HG03280 (cell line): ENCODE results near the gene MAP3K7CL.
A peak's percentile ranks its signal among the peaks of the same experiment; 100 is the strongest.
"Not testable (repeated sequence)": the region's sequence is repeated elsewhere in the genome, so short reads cannot be mapped to it uniquely, and the experiment has no call there.

ENCODE experiments used
- ATAC-seq: cut with Tn5 transposase; IDR thresholded peaks from one replicate; pipeline ENCODE4 v1.9.1; 2021; ENCODE audit warnings: mild to moderate bottlenecking, moderate library complexity; ENCODE audit not compliant: unreplicated experiment

Gene MAP3K7CL

DNA sequence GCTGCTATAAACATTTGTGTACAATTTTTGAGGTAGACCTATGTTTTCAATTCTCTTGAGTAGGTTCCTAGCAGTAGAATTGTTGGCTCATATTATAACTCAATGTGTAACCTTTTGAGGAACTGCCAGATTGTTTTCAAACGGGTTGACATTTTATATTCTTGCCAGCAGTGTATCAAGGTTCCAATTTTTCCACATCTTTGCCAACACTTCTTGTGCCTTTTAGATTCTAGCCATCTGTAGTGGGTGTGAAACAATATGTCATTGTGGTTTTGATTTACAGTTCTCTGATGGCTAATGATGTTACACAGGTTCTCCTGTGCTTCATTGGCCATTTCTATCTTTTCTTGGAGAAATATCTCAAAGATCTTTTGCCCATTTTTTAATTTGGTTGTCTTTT is 36.4 kb downstream of the MAP3K7CL start:
- no peak for ATAC-seq

DNA sequence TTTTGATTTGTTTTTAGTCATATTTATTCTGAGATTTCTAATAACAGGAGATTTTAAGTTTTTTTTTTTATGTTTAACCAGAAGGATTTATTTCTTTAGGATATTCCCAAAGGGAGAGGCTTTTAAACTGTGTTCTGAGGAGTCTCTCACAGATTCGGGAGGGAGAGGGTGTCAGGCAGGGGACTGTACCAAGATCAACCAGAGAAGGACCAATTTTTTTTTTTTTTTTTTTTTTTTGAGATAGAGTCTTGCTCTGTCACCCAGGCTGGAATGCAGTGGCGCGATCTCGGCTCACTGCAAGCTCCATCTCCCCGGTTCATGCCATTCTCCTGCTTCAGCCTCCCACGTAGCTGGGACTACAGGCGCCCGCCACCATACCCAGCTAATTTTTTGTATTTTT is 37.0 kb downstream of the MAP3K7CL start:
- not testable (repeated sequence) for ATAC-seq

DNA sequence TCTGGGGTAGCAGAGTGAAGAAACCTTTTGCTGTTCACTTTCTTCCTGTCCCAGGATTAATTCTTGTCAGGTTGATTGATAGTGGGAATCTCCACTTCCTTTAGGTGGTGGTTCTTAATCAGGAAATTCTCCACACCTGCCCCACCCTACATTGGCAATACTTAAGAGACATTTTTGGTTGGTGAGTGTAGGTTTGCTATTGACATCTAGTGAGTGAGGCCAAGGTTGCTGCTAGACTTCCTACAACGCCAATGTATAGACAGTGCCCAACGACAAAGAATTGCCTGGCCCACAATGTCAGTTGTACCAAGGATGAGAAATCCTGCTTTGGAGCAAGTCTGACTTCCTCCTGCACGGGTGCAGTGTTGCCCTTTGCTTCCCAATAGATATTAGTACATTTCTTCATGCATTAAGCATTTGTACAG is 38.5 kb downstream of the MAP3K7CL start:
- no peak for ATAC-seq

DNA sequence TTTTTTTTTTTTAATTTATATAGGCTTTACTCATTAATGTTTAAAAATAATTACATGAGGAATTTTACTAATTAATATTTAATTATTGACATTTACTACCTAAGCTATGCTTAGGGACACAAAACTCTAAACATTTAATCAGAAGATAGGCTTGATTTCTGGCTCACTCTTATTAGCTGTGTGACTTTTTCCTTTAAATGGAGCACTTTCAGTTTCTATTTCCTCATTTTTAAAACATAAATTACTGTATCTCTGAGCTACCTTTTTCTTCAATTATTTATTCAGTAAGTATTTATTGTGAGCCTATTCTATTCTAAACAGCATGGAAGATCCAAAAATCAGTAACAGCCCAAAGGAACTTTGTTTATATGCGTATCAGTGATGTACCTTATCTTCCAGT is 40.5 kb downstream of the MAP3K7CL start:
- no peak for ATAC-seq

DNA sequence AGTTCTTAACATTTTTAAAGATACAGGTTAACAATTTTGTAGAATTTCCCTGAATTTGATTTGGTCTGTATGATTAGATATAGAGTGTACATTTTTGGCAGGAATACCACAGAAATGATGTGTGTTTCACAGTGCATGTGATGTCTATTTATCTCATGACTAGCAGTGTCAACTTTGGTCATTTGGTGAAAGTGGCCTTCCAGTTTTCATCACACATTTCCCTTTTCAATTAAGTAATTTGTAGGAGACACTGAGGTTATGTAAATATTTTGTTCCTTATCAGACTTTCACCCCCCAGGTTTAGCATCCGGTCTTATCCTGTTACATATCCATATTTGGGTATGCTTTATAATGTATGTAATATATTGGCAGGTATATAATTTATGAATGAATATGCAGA is 41.8 kb downstream of the MAP3K7CL start:
- ATAC-seq = no peak

DNA sequence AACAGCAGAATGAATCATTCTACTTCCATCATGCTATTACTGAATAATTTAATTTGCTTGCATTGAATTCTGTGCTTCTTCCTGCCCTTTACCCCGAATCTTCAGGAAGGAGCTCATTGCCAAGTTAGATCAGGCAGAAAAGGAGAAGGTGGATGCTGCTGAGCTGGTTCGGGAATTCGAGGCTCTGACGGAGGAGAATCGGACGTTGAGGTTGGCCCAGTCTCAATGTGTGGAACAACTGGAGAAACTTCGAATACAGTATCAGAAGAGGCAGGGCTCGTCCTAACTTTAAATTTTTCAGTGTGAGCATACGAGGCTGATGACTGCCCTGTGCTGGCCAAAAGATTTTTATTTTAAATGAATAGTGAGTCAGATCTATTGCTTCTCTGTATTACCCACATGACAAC is 44.2 kb downstream of the MAP3K7CL start:
- ATAC-seq = no peak

DNA sequence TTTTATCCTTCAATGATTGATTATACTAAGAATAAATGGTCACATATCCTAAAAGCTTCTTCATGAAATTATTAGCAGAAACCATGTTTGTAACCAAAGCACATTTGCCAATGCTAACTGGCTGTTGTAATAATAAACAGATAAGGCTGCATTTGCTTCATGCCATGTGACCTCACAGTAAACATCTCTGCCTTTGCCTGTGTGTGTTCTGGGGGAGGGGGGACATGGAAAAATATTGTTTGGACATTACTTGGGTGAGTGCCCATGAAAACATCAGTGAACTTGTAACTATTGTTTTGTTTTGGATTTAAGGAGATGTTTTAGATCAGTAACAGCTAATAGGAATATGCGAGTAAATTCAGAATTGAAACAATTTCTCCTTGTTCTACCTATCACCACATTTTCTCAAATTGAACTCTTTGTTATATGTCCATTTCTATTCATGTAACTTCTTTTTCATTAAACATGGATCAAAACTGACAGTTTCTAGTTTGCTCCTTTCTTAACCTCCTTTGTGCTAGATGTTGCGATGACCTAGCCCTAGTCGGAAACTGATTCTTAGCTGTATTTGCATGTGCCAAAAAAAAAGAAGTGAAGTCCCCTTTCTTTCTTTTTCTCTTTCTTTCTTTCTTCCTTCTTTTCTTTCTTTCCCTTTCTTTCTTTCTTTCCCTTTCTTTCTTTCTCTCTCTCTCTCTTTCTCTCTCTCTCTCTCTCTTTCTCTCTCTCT is 45.1 kb downstream of the MAP3K7CL start:
- ATAC-seq = no peak

DNA sequence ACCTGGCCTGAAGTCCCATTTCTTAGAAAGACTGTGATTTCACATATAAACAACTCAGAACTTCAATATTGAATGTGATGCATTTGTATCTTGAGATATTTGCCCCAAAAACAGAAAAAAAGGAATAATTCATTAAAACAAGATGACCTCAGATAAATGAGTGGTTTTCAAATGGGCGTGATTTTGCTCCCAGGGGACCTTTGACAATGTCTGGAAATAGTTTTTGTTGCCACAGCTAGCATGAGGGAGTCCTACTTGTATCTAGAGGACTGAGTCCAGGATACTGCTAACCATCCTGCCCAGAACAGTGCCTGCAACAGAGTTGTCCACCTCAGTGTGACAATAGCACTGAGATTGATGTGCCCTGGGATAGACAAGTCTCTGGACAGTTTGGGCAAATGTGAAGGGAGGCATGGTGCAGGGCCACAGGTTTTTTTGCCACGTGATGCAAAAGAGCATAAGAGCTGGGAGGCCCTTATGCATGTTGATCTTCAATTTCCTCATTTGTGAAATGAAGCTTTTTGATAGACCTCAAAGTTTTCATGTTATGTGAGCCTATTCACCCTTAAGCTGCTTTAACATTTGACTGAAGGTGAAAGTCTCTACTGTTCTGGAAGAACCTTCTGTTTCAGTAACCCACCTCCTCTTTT is 46.2 kb downstream of the MAP3K7CL start:
- ATAC-seq = no peak

DNA sequence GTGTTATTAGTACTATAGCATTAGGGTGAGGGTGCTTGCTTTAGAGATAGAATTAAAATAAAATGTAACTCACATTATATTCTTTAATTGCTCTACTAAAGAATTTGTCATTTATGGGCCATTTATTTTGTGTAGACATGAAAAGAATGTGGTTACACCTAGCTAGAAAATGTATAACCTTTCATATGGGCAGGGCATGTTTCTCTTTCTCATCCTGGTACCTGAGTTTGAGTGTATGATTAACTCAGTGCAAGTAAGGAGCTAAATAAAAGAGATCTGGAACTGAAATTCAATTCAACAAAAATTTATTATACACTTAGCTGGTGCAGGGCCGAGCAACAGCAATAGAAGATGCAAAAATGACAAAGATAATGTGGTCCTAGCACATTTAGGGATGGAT is 47.4 kb downstream of the MAP3K7CL start:
- ATAC-seq = no peak

DNA sequence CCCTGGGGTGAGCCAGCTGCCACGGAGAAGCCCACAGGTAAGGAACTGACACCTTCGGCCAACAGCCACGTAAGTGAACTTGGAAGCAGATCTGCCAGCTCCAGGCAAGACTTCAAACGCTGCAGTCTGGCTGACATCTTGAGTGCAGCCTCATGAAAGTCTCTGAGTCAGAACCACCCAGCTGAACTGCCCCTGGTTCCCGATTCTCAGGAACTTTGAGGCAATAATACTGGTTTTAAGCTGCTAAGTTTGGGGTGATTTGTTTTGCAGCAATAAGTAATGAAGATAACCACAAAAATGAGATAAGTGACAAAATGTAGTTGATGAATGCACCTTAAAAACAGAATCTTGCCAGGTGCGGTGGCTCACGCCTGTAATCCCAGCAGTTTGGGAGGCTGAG is 48.5 kb downstream of the MAP3K7CL start:
- no peak for ATAC-seq

DNA sequence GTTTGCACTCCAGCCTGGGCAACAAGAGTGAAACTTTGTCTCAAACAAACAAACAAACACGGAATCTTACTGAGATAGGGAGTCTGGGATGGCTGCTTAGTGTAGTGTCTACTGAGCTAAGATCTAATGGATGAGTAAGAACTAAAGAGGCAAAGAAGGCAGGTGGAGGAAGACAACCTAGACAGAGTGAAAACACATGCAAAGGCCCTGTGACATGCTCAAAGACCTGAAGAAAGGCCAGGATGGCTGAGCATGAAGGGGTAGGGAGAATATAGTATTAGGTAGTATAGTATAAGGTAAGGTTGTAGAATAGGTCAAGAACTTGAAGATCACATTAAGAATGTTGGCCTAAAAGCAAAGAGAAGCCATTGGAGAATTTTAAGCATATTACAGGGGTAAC is 49.1 kb downstream of the MAP3K7CL start:
- no peak for ATAC-seq

DNA sequence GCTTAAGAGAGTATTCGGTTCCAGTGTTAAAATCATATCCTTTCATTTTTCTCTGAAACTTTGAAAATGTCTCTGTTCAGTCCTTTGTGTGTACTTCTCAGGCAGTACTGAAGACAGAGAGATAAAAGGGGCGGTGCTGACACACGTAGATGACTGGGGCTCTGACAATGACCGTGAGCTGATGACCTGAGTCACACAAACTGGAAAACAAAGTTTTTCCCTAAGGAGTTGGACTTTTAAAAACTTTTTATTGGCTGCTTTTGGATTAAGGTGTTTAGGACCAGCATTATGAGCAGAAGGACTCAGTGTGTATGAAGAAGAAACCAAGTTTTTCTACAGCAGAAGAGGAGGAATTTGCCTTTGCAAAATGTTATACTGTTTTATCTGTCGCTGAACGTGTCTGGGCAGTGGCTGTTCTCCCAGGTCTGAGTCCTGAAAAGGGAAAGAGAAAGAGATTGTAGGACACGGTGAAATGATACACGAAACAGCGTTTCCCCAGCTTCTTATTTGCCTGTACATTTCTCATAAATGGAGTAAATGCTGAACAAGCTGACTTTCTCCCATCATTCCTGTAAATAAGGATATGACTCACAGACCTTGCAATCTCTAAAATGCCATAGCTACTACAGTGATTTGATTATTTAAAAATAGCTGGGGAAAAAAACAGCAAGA is 51.5 kb downstream of the MAP3K7CL start:
- peak; percentile 68 for ATAC-seq

DNA sequence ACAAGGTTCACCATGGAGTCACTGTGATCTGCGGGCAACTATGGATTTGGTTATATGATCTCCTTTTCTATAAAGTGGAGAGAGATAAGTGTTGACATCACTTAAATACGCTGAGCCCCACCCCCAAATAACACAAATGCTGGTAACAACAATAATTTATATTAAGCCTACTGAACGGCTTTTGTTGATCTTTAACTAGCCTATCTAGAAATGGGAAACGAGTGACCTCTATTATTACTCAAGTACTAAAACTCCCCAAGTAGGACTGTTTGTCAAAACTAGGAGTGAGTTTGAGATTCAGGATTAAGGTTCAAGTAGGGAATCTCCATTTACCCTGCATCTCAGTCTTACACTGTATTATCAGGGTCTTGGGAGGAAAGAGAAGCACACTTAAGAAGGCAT is 52.2 kb downstream of the MAP3K7CL start:
- no peak for ATAC-seq

DNA sequence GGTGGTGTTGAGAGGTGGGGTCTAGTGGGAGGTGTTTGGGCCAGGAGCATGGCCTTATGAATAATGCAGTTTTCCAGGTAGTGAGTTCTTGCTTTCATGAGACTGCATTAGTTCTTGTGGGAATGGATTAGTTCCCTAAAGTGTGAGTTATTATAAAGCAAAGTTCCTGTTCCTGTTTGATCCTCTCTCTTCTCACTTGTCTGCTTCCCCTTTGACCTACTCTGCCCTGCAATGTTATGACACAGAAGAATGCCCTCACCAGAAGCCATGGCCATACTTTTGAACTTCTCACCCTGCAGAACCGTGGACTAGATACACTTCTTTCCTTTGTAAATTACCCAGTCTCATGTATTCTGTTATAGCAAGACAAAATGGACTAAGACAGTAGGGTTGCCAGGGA is 53.6 kb downstream of the MAP3K7CL start:
- no peak for ATAC-seq

DNA sequence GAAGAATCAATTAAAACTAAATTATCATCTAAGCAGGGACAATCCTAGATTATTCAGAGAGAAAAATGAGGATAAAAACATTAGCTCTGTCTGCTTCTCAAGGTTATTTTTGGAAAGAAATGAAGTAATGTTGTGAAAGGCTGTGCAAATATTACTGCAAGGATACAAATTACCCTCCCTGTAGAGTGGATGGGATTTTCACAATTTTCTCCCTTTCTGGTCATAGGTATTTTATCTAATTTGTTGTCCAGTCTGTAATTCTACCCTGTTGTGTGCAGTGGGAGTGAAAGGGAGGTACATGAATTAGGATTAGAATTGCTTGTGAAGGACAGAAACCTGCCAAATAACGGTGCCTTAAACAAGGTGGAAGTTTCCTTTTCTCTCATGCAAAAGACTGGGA is 54.7 kb downstream of the MAP3K7CL start:
- no peak for ATAC-seq

DNA sequence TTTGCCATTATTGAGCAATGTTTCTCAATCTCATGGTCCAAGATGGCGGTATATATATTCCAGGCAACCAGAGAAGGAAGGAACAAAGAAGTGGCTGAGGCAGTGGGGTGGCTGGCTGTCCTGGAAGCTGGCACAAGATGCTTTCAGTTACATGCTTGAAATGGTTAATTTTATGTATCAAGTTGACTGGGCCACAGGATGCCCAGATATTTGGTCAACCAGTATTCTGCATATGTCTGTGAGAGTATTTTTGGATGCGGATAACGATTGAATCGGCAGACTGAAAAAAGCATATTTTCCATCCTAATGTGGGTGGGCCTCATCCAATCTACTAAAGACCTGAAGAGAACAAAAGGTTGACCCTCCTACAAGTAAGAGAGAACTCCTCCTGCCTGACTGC is 55.2 kb downstream of the MAP3K7CL start:
- ATAC-seq = no peak

DNA sequence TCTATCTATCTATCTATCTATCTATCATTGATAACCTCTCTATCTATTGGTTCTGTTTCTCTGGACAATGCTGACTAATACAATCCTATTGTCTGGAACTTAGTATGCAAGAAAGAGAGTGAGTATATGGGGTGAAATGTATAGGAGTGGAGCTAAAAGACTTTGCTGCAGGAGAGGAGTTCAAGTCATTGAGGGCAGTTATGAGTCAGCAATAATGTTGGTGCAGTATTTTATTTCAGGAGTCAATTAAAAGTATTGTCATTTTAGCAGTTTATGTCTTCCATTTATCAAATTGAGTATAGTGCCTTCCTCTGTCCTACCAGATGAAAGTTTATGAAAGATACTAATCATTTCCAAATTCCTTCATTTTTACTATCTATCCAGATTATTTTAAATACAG is 55.8 kb downstream of the MAP3K7CL start:
- ATAC-seq = no peak

DNA sequence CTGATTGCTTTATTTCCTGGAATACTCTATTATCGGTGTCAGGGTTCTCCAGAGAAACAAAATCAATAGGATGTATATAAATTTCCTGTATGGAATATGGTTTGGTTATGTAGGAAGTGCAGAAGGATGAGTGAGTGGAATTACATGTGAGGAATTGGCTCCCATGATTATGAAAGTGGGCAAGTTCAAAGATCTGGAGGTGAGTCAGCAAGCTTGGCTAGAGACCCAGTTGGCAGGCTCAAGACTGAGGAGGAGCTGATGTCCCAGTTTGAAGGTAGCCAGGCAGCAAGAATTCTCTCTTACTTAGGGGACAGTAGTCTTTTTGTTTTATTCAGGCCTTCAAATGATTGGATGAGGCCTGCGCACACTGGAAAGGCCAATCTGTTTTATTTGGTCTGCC is 57.5 kb downstream of the MAP3K7CL start:
- ATAC-seq = no peak

DNA sequence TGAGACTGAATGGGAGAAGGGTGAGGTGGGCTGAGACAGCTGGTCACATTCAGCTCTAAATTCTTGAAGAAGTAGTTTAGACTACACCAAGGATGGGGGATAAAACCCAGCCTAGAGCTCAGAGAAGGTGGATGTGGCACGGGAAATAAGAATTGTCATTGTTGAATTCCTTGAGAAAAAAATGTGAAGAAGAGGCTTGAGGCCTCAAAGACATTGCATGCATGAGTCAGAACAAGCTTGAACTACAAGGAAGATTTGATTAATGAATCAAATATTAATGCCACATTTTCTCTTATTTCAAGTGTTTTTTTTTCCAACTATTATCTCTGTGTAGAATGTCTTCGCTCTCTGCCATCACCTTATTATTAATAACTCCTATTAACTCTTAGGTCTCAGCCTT is 58.9 kb downstream of the MAP3K7CL start:
- no peak for ATAC-seq

DNA sequence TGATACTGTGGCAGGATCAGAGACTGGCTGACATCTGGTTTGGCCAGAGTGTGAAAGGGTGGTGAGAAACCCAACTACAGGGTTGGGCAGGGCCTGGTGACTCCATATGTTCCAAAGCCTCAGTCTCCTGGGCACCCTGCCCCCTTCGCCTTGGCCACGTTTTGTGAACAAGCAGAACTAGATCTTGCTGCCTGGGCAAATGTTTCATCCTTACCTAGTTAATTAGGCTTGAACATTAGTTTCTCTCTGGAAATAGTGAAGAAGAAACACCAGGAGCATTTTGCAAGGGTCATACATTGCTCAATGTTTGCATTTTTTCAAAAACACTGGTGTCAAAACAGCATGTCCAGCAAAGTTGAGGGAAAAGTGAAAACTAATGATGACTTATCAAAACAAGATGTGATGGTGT is 60.5 kb downstream of the MAP3K7CL start:
- ATAC-seq = no peak

DNA sequence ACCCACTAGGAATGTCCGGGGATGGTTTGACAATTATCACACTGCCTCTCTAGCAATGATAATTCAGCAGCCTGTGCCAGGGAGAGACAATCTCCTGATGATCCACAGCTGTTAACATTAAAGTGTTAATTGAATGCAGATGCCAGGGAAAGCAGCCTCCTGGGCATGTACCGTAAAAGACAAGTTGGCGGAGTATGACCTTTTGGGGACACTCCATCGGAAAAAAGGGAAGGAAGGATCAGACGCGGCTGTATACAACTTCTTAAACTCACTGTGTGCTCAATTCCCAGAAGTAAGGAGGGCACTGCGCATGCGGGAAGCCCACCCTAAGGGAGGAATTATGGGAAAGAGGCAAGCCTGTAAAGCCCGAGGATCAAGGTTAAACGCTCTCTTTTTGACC is 62.6 kb downstream of the MAP3K7CL start:
- ATAC-seq = no peak

DNA sequence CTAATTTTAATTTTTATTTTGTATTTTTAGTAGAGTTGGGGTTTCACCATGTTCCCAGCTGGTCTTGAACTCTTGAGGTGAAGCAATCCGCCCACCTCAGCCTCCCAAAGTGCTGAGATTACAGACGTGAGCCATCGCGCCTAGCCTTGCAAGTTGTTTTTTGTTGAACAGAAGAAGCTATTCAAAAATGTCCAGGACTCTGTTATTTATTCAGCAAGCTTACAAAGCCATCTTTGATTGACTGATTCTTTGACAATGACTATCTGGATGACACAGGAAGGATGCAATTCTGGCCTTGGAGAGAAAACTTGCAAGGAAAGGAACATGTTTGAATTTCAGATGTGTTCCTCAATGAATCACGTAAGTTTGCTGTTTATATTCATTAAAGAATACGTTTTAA is 63.5 kb downstream of the MAP3K7CL start:
- ATAC-seq = no peak
